Fibroblast of lung (primary cell): Measurements from ENCODE around the gene CARS2.

Experiments
- EZH2 ChIP-seq: IDR thresholded peaks from 2 replicates; pipeline ENCODE4 v1.5.1; 2012; ENCODE audit warnings: low read length, control low read depth, mild to moderate bottlenecking; ENCODE audit errors: missing control alignments
- TF ChIP-seq, protein P1 (sequence below), 2 donors: IDR thresholded peaks in 1 of 2; conservative IDR thresholded peaks in 1 of 2; 1 replicate in 1 of 2; 2 replicates in 1 of 2; pipeline ENCODE4 v1.5.1; 2011 to 2012; ENCODE audit warnings: low read length in 2 of 2, control low read depth in 1 of 2, inconsistent platforms in 1 of 2, low read depth in 1 of 2, mild to moderate bottlenecking in 1 of 2

DNA sequence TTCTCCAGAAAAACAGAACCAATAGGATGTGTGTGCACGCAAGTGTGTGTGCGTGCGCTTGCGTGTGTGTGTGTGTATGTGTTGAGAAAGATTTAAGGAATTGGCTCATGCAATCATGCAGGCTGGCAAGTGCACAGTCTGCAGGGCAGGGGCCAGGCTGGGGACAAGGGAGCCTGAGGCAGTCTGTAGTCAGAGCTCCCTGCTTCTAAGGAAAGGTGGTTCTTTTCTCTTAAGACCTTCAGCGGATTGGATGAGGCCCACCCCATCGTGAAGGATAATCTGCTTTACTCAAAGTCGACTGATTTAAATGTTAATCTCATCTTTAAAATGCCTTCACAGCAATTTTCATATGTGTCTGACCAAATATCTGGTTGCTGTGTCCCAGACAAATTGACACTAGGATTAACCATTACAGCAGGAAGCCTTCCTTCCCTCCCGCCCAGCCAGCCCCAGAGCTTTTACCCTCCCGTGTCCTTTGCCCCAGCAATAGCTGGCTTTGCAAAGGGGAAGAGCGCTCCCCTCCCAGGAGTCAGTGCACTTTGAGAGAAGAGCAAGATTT, 105.6 kb downstream of the CARS2 start:
- TF ChIP-seq, protein P1, sequence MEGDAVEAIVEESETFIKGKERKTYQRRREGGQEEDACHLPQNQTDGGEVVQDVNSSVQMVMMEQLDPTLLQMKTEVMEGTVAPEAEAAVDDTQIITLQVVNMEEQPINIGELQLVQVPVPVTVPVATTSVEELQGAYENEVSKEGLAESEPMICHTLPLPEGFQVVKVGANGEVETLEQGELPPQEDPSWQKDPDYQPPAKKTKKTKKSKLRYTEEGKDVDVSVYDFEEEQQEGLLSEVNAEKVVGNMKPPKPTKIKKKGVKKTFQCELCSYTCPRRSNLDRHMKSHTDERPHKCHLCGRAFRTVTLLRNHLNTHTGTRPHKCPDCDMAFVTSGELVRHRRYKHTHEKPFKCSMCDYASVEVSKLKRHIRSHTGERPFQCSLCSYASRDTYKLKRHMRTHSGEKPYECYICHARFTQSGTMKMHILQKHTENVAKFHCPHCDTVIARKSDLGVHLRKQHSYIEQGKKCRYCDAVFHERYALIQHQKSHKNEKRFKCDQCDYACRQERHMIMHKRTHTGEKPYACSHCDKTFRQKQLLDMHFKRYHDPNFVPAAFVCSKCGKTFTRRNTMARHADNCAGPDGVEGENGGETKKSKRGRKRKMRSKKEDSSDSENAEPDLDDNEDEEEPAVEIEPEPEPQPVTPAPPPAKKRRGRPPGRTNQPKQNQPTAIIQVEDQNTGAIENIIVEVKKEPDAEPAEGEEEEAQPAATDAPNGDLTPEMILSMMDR (conservative IDR thresholded peaks at IDR 0.05 in 1 of 2, IDR thresholded peaks at IDR 0.05 in 1 of 2; ENCODE audit: low read depth in 1 of 2, low read length in 2 of 2) = no peak
- no peak for TF ChIP-seq EZH2
